Bronchial epithelial cell (primary cell): ENCODE results near the gene CHTF8. TPM values are rescaled to one million over a fixed set of nuclear protein-coding genes. Genes with fewer than 3 reads are reported as not detected.

Source experiments
- DNase-seq: peaks from one replicate; pipeline ENCODE4 v3.0.0-alpha.2; 2010; ENCODE audit warnings: low read depth
- FAIRE-seq: peaks from 2 replicates; lab custom pipeline; 2011; peaks lifted over from hg19 to GRCh38; lab: Jason Lieb, UNC
- H3K27me3 ChIP-seq: 2 replicates; pipeline ENCODE4 v1.5.1; 2011; ENCODE audit warnings: low read length; ENCODE audit not compliant: control insufficient read depth, insufficient read depth
- H3K36me3 ChIP-seq: 2 replicates; pipeline ENCODE4 v1.5.1; 2011; ENCODE audit warnings: low read length; ENCODE audit not compliant: control insufficient read depth, insufficient read depth
- H3K4me3 ChIP-seq: 2 replicates; pipeline ENCODE4 v1.5.1; 2011; ENCODE audit warnings: mild to moderate bottlenecking, low read depth, low read length, control low read depth
- CTCF ChIP-seq: IDR thresholded peaks from 2 replicates; pipeline ENCODE4 v1.5.1; 2011; ENCODE audit warnings: mild to moderate bottlenecking, moderate library complexity, low read length, control low read depth, inconsistent platforms; ENCODE audit not compliant: insufficient read depth, severe bottlenecking
- total RNA-seq: library from RNA; depleted of rRNA; stranded (reverse); fragments of >200 nt; gene quantifications from 2 replicates; pipeline ENCODE4 v1.2.1, GENCODE V29; 2014

The CHTF8 gene
- 34.8 and 42.0 TPM in 2 replicates for total RNA-seq

GRCh38 chr16:69132424-69133252 is at the start of gene CHTF8, which contains the start of gene UTP4:
TSS of gene CHTF8 (minus strand) at chr16:69132588. CDS start at chr16:69121458, 11,130 bp downstream.
TSS of gene UTP4 (plus strand) at chr16:69132649. CDS start at chr16:69133460, 811 bp downstream.
- FAIRE-seq: no peak
- H3K4me3 ChIP-seq: peak within 1 kb of the TSS; percentile 97
- H3K36me3 ChIP-seq: peaks cover 1% of the 10 kb centered on the region
- no peak for TF ChIP-seq CTCF
- H3K27me3 ChIP-seq: no peaks in the 10 kb centered on the region
- peak; percentile 47 for DNase-seq

GRCh38 chr16:69180011-69180338 is 47.6 kb upstream of the CHTF8 start:
- FAIRE-seq: no peak
- H3K36me3 ChIP-seq: no peaks in the 10 kb centered on the region
- H3K4me3 ChIP-seq: no peak overlapping the region
- no peak for TF ChIP-seq CTCF
- DNase-seq: no peak
- no peaks in the 10 kb centered on the region for H3K27me3 ChIP-seq

- Histone ChIP-seq H3K36me3 (no peaks in the 10 kb centered on the region), H3K4me3 (no peak overlapping the region), H3K27me3 (no peaks in the 10 kb centered on the region)
- DNase-seq: peak; percentile 43
- TF ChIP-seq CTCF: no peak
- no peak for FAIRE-seq
Measured at GRCh38 chr16:69179328-69180010, 47.1 kb upstream of the CHTF8 start.

- TF ChIP-seq CTCF: no peak
- H3K4me3 ChIP-seq: no peak overlapping the region
- FAIRE-seq (no peak), DNase-seq (no peak)
- H3K27me3 ChIP-seq: no peaks in the 10 kb centered on the region
- no peaks in the 10 kb centered on the region for H3K36me3 ChIP-seq
Measured at GRCh38 chr16:69176033-69176800, 43.8 kb upstream of the CHTF8 start.

GRCh38 chr16:69171325-69172084 is 39.1 kb upstream of the CHTF8 start:
- Histone ChIP-seq H3K36me3 (peaks cover 5% of the 10 kb centered on the region), H3K4me3 (no peak overlapping the region), H3K27me3 (no peaks in the 10 kb centered on the region)
- no peak for TF ChIP-seq CTCF
- FAIRE-seq (no peak), DNase-seq (no peak)
